H9 (cell line): ENCODE results near the gene KIF21B. TPM values are rescaled to one million over a fixed set of nuclear protein-coding genes. Genes with fewer than 3 reads are reported as not detected.

ENCODE experiments used
- DNase-seq: peaks from one replicate; pipeline ENCODE4 v3.0.0-alpha.2; 2017
- H2AFZ ChIP-seq: one replicate; pipeline ENCODE4 v1.6.1; 2013; ENCODE audit warnings: mild to moderate bottlenecking, low read length, control low read depth, moderate library complexity
- H2AK5ac ChIP-seq: 2 replicates; pipeline ENCODE4 v1.6.1; 2013; ENCODE audit warnings: low read length, control low read depth, mixed read lengths; ENCODE audit not compliant: insufficient read length
- H2BK120ac ChIP-seq: one replicate; pipeline ENCODE4 v1.6.1; 2013; ENCODE audit warnings: low read depth, mild to moderate bottlenecking, low read length, control low read depth, inconsistent platforms; ENCODE audit not compliant: poor library complexity, severe bottlenecking
- H2BK12ac ChIP-seq: 2 replicates; pipeline ENCODE4 v1.6.1; 2013; ENCODE audit warnings: low read length, control low read depth, mixed read lengths, low read depth; ENCODE audit not compliant: insufficient read length
- H2BK15ac ChIP-seq: 2 replicates; pipeline ENCODE4 v1.6.1; 2013; ENCODE audit warnings: low read depth, low read length, control low read depth
- H2BK20ac ChIP-seq: one replicate; pipeline ENCODE4 v1.6.1; 2013; ENCODE audit warnings: low read depth, mild to moderate bottlenecking, low read length, control low read depth, inconsistent platforms; ENCODE audit not compliant: poor library complexity, severe bottlenecking
- H2BK5ac ChIP-seq: 2 replicates; pipeline ENCODE4 v1.6.1; 2013; ENCODE audit warnings: low read length, control low read depth, mixed read lengths; ENCODE audit not compliant: insufficient read length
- H3K14ac ChIP-seq: 2 replicates; pipeline ENCODE4 v1.6.1; 2013; ENCODE audit warnings: low read length, control low read depth; ENCODE audit not compliant: insufficient read depth
- H3K18ac ChIP-seq: 2 replicates; pipeline ENCODE4 v1.6.1; 2013; ENCODE audit warnings: low read depth, mild to moderate bottlenecking, mixed read lengths, low read length, control low read depth; ENCODE audit not compliant: insufficient read length
- H3K23ac ChIP-seq: 2 replicates; pipeline ENCODE4 v1.6.1; 2013; ENCODE audit warnings: low read length, control low read depth, mixed read lengths, low read depth; ENCODE audit not compliant: insufficient read length
- H3K23me2 ChIP-seq: 2 replicates; pipeline ENCODE4 v1.6.1; 2013; ENCODE audit warnings: low read depth, mild to moderate bottlenecking, mixed read lengths, low read length, control low read depth; ENCODE audit not compliant: insufficient read length, poor library complexity, severe bottlenecking
- H3K27ac ChIP-seq: 2 replicates; pipeline ENCODE4 v1.5.1; 2013; ENCODE audit warnings: low read length, control low read depth, mixed read lengths, low read depth; ENCODE audit not compliant: insufficient read length
- H3K27me3 ChIP-seq: 2 replicates; pipeline ENCODE4 v1.6.1; 2013; ENCODE audit warnings: low read length, control low read depth, inconsistent platforms; ENCODE audit not compliant: insufficient read depth
- H3K4ac ChIP-seq: 2 replicates; pipeline ENCODE4 v1.6.1; 2013; ENCODE audit warnings: low read depth, mild to moderate bottlenecking, control low read depth, inconsistent platforms, low read length, moderate library complexity
- H3K4me1 ChIP-seq: 2 replicates; pipeline ENCODE4 v1.6.1; 2013; ENCODE audit warnings: low read length, control low read depth, inconsistent platforms; ENCODE audit not compliant: insufficient read depth
- H3K4me2 ChIP-seq: 2 replicates; pipeline ENCODE4 v1.6.1; 2013; ENCODE audit warnings: low read length, control low read depth, mixed read lengths; ENCODE audit not compliant: insufficient read length, insufficient read depth
- H3K56ac ChIP-seq: 2 replicates; pipeline ENCODE4 v1.6.1; 2013; ENCODE audit warnings: low read depth, mild to moderate bottlenecking, mixed read lengths, low read length, control low read depth; ENCODE audit not compliant: insufficient read length
- H3K79me1 ChIP-seq: 2 replicates; pipeline ENCODE4 v1.6.1; 2013; ENCODE audit warnings: low read depth, mild to moderate bottlenecking, moderate library complexity, low read length, control low read depth, inconsistent platforms; ENCODE audit not compliant: insufficient read depth, poor library complexity, severe bottlenecking
- H3K79me2 ChIP-seq: 2 replicates; pipeline ENCODE4 v1.6.1; 2013; ENCODE audit warnings: low read length, control low read depth, inconsistent platforms; ENCODE audit not compliant: insufficient read depth
- H3K9ac ChIP-seq: 2 replicates; pipeline ENCODE4 v1.6.1; 2013; ENCODE audit warnings: low read length, control low read depth, mixed read lengths; ENCODE audit not compliant: insufficient read length; ENCODE audit errors: extremely low read depth
- H3K9me3 ChIP-seq: one replicate; pipeline ENCODE4 v1.6.1; 2013; ENCODE audit warnings: low read depth, low read length, inconsistent platforms; ENCODE audit not compliant: control insufficient read depth
- H3T11ph ChIP-seq: one replicate; pipeline ENCODE4 v1.6.1; 2013; ENCODE audit warnings: mild to moderate bottlenecking, low read length, control low read depth, inconsistent platforms
- H4K20me1 ChIP-seq: one replicate; pipeline ENCODE4 v1.6.1; 2013; ENCODE audit not compliant: control insufficient read depth, insufficient read length, insufficient read depth
- H4K5ac ChIP-seq: 2 replicates; pipeline ENCODE4 v1.6.1; 2013; ENCODE audit warnings: low read depth, mild to moderate bottlenecking, mixed read lengths, low read length, control low read depth; ENCODE audit not compliant: insufficient read length
- H4K8ac ChIP-seq: replicated peaks from 2 replicates; pipeline ENCODE4 v1.6.1; 2013; ENCODE audit warnings: low read length, control low read depth, mixed read lengths, low read depth; ENCODE audit not compliant: insufficient read length
- H4K91ac ChIP-seq: 2 replicates; pipeline ENCODE4 v1.6.1; 2013; ENCODE audit warnings: low read depth, mild to moderate bottlenecking, moderate library complexity, mixed read lengths, low read length, control low read depth; ENCODE audit not compliant: insufficient read length
- H3K27ac Mint-ChIP-seq, 3 experiments: 2 replicates in 2 of 3; 3 replicates in 1 of 3; pipeline ENCODE4 v1.8.0; 2020 to 2021; ENCODE audit warnings: mixed read lengths in 3 of 3, mild to moderate bottlenecking in 1 of 3, moderate library complexity in 1 of 3
- H3K27me3 Mint-ChIP-seq: 2 replicates; pipeline ENCODE4 v1.8.0; 2021; ENCODE audit warnings: low read depth, mild to moderate bottlenecking, moderate library complexity, mixed read lengths
- H3K36me3 Mint-ChIP-seq, 3 experiments: 2 replicates in 2 of 3; 3 replicates in 1 of 3; pipeline ENCODE4 v1.8.0; 2020 to 2021; ENCODE audit warnings: low read depth in 3 of 3, mixed read lengths in 3 of 3; ENCODE audit not compliant: insufficient read depth in 1 of 3
- H3K4me1 Mint-ChIP-seq, 2 experiments: 2 replicates each; pipeline ENCODE4 v1.8.0; 2020; ENCODE audit warnings: mixed read lengths in 2 of 2
- H3K4me3 Mint-ChIP-seq, 2 experiments: 2 replicates in 1 of 2; 3 replicates in 1 of 2; pipeline ENCODE4 v1.8.0; 2020 to 2021; ENCODE audit warnings: mild to moderate bottlenecking in 2 of 2, mixed read lengths in 2 of 2, moderate library complexity in 1 of 2
- H3K9me3 Mint-ChIP-seq, 2 experiments: 2 replicates in 1 of 2; 3 replicates in 1 of 2; pipeline ENCODE4 v1.8.0; 2020; ENCODE audit warnings: mild to moderate bottlenecking in 2 of 2, mixed read lengths in 2 of 2, moderate library complexity in 1 of 2
- CTCF ChIP-seq: fragments of 200-600 bp; sonication (generic); conservative IDR thresholded peaks from 3 replicates; pipeline ENCODE4 v1.8.0; 2021; ENCODE audit warnings: antibody characterized with exemption, mild to moderate bottlenecking
- WGBS: extraction: QIAGEN DNeasy Blood & Tissue Kit; methylation state at CpG from one replicate; pipeline ENCODE4 v1.1.7; 2013; ENCODE audit warnings: missing lambda C conversion rate, low lambda C conversion rate, mixed read lengths; ENCODE audit not compliant: insufficient read length; ENCODE audit errors: extremely low coverage; 5-methylcytosine and 5-hydroxymethylcytosine counted together
- total RNA-seq: library from RNA; stranded (reverse); gene quantifications from 2 replicates; pipeline ENCODE4 v1.2.1, GENCODE V29; 2021

Gene KIF21B
- total RNA-seq, 1 experiment from 2014 or later: 7.5 TPM

- WGBS: no CpG with 5 or more reads among the region's 2 CpGs
- Histone ChIP-seq H3K9me3 (no peaks in the 10 kb centered on the region), H4K91ac (no peak overlapping the region), H3T11ph (no peak overlapping the region), H3K4ac (no peak overlapping the region), H3K23me2 (peaks cover 14% of the 10 kb centered on the region), H2AFZ (no peak overlapping the region), H3K27ac (no peak overlapping the region), H2BK120ac (no peak overlapping the region), H4K20me1 (no peaks in the 10 kb centered on the region), H3K4me1 (peaks cover 20% of the 10 kb centered on the region), H3K4me2 (peak overlapping the region; percentile 86), H3K79me2 (no peaks in the 10 kb centered on the region), H3K79me1 (no peaks in the 10 kb centered on the region), H3K56ac (no peak overlapping the region), H3K18ac (no peak overlapping the region), H2BK12ac (no peak overlapping the region), H3K14ac (peak overlapping the region; percentile 14; the same call in 1 of the 2 replicates), H4K5ac (no peak overlapping the region), H3K23ac (no peak overlapping the region), H3K27me3 (no peaks in the 10 kb centered on the region), H3K9ac (peak overlapping the region; percentile 25), H2BK15ac (no peak overlapping the region), H2AK5ac (no peak overlapping the region), H2BK5ac (no peak overlapping the region), H4K8ac (no peak overlapping the region), H2BK20ac (no peak overlapping the region)
- no peak for TF ChIP-seq CTCF
- Mint-ChIP-seq H3K27ac (peak overlapping the region in 1 of 3 experiments; percentile 40; a peak in 1 of 7 replicates), H3K4me1 (peaks cover 59 to 74% of the 10 kb centered on the region in 2 experiments), H3K36me3 (peaks cover 0 to 11% (median 0%) of the 10 kb centered on the region in 3 experiments; a peak in 2 of 7 replicates), H3K4me3 (peak overlapping the region; percentile 66 to 94), H3K9me3 (no peaks in the 10 kb centered on the region), H3K27me3 (peaks cover 12% of the 10 kb centered on the region)
- DNase-seq: no peak
Observed at GRCh38 chr1:201022493-201022819, 1.1 kb downstream of the KIF21B start.
